NCI-H748 (cell line): ENCODE data around the gene FHIT.
A peak's percentile ranks its signal among the peaks of the same experiment; 100 is the strongest.
"Not testable (repeated sequence)": the region's sequence is repeated elsewhere in the genome, so short reads cannot be mapped to it uniquely, and the experiment has no call there.

Experiments used
- DNase-seq: peaks from one replicate; lab custom pipeline; 2025; ENCODE audit not compliant: unreplicated experiment; lab: John Stamatoyannopoulos, UW

FHIT gene

GRCh38 chr3:61117045-61117898 lies 134.0 kb downstream of the FHIT start:
- peak; percentile 89 for DNase-seq

- DNase-seq: peak; percentile 5
These were observed 136.8 kb downstream of the FHIT start for GRCh38 chr3:61114316-61114953.

- no peak for DNase-seq
These were observed 139.4 kb downstream of the FHIT start for GRCh38 chr3:61111825-61112224.

DNA sequence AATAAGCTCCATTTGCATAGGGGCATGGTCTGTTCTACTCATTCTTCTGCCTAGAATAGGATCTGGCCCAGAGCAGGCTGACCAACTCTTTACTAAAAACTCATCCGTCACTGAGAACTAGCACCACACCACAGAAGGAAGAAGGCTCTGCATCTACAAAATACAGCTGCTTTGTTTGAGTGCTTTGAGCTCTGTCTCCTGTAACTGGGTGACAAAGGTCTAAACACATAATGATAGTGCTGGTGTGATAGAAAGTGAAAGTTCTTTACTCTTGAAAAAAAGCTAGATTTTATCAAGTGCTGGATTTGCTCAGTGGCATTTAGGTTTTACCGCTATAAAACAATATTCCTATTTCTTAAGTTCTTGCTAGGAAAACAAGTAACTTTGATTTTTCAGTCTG lies 140.7 kb downstream of the FHIT start:
- DNase-seq: no peak

- no peak for DNase-seq
These were observed 142.8 kb downstream of the FHIT start for GRCh38 chr3:61108247-61109019.

GRCh38 chr3:61094608-61095007 lies 156.6 kb downstream of the FHIT start:
- DNase-seq: no peak

GRCh38 chr3:61093364-61093763 lies 157.9 kb downstream of the FHIT start:
- no peak for DNase-seq

GRCh38 chr3:61092870-61093269 lies 158.4 kb downstream of the FHIT start:
- DNase-seq: no peak

DNA sequence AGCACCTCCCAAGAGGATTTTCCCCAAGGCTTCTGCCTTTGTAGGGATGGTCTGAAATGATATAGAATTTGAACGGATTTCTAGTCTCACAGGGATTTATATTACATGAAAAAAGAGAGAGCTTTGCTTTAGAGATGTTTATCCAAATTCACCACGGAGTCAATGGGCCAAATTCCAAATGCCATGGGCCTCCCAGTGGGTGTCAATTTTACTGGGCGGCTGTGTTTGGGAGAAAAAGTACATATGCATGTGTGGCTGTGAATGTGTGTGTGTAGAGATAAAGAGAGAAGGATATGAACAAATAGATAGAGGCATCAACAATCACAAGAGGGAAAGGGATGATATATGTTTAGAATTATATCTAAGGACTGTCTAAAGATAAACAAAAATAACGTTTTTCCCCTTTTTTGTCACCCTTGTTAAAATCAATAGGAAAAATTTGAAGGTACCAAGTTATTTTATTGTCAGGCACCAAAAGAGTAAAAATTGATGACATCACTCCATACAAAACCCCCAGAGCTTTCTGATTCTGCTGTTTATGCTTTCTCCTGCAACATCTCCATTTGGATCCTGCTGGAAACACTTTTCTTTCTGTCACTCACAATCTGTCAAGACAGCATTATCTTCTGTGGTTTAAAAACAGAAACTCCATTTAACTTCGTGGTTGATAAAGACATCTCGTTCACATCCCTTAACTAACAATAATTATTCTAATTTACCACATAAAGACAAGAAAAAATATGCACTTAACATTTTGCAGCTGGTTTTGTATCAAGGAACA lies 160.7 kb downstream of the FHIT start:
- no peak for DNase-seq

- no peak for DNase-seq
These were observed 163.8 kb downstream of the FHIT start for GRCh38 chr3:61087465-61087864.

DNA sequence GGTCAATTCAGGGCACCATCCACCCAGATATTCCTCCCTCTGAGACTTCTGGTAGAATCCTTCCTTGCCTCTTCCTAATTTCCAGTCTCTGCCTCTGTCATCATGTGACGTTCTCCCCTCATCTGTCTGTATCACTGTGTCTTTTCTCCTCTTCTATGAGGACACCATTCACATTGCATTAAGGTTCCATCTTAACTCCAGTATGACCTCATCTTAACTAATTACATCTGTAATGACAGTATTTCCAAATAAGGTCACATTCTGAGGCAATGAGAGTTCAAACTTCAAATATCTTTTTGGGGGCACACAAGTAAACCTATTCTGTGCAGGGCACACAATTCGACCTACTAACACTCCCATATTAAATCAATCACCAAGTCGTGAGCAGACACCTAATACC lies 169.7 kb downstream of the FHIT start:
- DNase-seq: no peak

GRCh38 chr3:61080737-61081445 lies 170.4 kb downstream of the FHIT start:
- no peak for DNase-seq

- no peak for DNase-seq
These were observed 173.1 kb downstream of the FHIT start for GRCh38 chr3:61078048-61078752.

DNA sequence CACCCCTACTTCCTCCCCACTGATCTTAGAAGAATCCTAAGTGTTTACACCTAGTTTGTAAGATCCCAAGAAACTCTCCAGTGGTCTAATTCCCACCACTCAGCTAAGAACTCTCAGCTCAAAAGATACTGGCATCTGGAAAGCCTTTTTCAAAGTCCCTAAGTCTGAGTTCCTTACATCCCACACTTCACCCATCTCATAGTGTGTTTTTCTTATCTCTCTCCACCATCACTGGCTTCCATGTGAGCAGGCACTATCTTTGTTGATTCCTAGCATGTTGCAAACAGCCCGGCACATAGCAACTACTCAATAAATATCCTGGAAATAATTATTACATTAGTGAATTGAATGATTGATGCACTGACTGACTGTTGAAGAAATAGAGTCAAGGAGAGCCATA lies 173.7 kb downstream of the FHIT start:
- DNase-seq: no peak

GRCh38 chr3:61074783-61075182 lies 176.5 kb downstream of the FHIT start:
- no peak for DNase-seq

GRCh38 chr3:61073566-61074165 lies 177.6 kb downstream of the FHIT start:
- no peak for DNase-seq

DNA sequence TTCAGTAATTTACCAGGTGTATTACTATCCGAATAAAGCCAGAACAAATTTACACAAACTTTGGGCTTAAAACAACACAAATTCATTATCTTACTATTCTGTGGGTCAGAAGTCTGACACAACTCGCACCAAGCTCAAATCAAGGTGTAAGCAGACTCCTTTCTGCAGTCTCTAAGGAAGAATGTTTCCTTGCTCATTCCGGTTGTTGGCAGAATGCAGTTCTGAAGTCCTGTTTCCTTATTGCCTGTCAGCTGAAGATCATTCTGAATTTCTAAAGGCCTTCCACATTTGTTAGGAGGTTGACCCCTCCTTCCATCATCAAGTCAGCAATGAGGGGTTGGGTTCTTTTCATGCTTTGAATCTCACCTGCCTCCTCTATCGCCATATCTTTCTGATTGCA lies 183.2 kb downstream of the FHIT start:
- DNase-seq: no peak

DNA sequence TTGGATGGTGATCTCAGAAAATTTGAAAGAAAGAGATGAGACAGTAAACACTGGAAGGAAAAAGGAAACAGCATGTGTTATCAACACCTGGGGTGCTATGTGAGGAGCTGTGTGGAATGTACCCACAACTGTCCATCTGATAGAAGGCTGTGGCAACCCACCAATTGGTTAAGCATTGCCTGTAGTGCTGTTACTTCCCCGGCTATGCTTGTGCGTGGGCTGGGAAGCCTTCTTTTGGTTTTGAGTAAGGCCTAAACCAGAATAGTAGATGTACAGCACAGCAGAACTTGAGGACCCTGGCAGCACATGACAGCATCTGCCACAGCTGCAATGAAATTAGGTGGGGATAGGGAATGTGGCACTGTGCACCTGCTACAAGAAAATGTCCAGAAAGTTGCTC lies 184.5 kb downstream of the FHIT start:
- no peak for DNase-seq

- DNase-seq: not testable (repeated sequence)
These were observed 185.0 kb downstream of the FHIT start for GRCh38 chr3:61066222-61066621.
